NOMO-1 treated with dmso at 0.1 percent for 144 hours (cell line): ENCODE measurements around the gene ZNF33A.
"Not testable (repeated sequence)": the region's sequence is repeated elsewhere in the genome, so short reads cannot be mapped to it uniquely, and the experiment has no call there.

Experiments
- DNase-seq: peaks from one replicate; lab custom pipeline; 2025; ENCODE audit not compliant: unreplicated experiment; lab: John Stamatoyannopoulos, UW

Gene ZNF33A

DNA sequence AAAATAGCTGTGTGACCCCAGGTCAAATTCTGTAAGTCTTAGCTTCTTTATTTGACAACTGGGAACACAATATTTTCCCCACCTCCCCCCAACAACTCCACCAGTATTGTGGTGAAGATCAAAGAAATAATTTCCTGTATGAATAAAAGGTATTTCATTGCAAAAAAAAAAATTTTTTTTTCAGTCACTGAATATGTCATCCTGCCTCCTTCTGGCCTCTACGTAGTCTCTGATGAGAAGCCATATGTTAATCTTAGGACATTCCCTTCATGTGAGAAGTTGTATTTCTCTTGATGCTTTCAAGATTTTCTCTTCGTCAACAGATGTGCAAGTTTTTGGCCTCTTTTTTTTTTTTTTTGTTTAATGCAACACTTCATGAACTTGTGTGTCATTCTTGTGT, 33.0 kb downstream of the ZNF33A start:
- DNase-seq, result no peak

DNA sequence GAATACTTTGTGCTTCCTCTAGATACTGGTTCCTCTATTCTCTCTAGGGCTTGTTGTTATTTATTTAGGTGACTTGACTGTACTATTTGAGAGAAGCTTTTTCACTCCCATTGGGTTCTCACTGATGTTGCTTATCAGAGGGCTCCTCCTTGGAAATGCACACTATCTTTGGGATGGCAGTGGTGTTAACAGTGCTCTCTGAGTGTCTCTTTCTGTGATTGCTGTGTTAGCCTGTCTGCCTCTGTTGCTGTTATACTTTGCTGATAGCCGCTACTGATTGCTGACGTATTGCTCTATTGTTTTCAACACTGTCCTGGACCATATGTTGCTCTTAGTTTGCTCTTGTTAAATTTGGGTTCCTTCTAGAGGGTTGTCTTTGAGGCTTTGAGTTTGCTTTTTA, 34.7 kb downstream of the ZNF33A start:
- DNase-seq, result no peak

DNA sequence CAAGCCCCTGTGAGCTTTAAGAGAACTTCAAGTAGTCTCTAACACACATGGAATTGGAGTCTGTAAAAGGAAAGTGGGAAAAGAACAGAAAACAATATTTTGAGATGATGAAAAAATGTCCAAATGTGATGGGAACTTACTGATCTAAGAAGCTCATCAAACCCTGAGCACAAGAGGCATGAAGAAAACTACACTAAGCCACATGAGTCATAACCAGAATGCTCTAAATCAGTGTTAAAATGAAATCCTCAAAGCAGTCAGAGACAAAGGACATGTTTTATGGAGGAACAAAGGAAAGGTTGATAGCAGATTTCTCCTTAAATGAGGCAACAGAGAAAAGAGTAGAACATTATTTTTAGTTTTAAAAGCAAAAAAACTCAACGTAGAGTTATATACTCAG, 37.2 kb downstream of the ZNF33A start:
- DNase-seq, result no peak

DNA sequence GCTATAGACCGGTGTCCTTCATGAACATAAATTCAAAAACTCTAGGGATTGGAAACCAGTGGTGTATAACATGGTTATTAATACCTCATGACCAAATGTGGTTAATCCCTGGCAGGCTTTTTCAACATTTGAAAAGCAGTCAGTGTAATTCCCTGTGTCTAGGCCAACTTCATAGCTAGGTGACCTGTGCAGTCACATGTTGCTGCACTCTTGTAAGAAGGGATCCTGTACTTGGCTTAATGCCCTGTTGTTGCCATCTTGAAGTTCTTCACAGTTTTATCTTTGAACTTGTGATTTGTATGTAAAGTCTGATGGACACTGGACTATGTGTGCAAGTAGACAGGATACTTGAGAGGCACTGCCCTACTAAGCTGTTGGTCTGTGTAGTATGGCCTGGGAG, 39.7 kb downstream of the ZNF33A start:
- no peak for DNase-seq

DNA sequence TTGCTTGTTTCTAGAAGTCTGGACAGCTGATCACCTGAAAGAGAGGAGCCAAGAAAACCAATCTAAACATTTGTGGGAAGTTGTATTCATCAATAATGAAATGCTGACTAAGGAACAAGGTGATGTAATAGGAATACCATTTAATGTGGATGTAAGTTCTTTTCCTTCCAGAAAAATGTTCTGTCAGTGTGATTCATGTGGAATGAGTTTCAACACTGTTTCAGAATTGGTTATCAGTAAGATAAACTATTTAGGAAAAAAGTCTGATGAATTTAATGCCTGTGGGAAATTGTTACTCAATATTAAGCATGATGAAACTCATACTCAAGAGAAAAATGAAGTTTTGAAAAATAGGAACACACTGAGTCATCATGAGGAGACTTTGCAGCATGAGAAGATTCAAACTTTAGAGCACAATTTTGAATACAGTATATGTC, 43.9 kb downstream of the ZNF33A start:
- no peak for DNase-seq

DNA sequence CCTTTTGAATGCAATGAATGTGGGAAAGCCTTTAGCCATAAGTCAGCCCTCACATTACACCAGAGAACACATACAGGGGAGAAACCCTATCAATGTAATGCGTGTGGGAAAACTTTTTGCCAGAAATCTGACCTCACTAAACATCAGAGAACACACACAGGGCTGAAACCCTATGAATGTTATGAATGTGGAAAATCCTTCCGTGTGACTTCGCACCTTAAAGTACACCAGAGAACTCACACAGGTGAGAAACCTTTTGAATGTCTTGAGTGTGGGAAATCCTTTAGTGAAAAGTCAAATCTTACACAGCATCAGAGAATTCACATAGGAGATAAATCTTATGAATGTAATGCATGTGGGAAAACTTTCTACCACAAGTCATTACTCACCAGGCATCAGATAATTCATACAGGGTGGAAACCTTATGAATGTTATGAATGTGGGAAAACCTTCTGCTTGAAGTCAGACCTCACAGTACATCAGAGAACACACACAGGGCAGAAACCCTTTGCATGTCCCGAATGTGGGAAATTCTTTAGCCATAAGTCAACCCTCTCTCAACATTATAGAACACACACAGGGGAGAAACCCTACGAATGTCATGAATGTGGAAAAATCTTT, 44.9 kb downstream of the ZNF33A start:
- DNase-seq, result not testable (repeated sequence)

DNA sequence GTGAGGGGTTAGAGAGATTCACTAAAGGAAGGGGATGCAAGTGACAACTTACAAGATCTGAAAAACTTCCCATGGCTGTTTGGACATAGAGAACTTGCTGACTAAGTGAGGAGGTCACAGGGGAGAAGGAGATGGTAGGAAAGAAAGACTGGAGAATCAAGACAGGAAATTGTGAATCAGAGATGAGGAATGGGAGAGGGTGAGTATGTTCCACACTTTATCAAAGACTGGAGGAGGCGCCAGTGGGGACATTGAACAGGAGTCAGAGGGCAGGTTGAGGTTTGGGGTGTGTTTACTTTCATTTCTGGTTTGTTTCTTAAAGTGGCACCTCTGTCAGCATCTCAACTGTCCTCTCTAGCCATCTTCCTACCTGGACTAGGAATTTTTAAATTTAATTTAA, 59.2 kb downstream of the ZNF33A start:
- not testable (repeated sequence) for DNase-seq

DNA sequence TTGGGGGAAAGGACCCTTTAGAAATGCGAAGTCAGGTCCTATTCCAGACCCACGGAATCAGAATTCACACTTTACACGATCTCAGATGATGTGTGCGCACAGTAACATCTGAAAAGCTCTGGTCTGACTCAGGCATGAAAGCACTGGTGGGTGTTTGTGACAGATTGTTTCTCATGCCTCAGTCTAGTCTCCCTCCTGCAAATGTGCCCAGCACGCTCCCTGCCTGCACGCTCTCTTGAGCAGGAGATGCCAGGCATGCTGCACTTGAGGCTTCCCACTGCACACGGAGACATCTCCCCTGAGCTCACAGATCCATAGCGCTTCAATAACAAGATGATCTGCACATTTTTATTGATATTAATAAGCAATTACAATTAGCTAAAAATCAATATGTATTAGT, 60.0 kb downstream of the ZNF33A start:
- DNase-seq, result no peak

DNA sequence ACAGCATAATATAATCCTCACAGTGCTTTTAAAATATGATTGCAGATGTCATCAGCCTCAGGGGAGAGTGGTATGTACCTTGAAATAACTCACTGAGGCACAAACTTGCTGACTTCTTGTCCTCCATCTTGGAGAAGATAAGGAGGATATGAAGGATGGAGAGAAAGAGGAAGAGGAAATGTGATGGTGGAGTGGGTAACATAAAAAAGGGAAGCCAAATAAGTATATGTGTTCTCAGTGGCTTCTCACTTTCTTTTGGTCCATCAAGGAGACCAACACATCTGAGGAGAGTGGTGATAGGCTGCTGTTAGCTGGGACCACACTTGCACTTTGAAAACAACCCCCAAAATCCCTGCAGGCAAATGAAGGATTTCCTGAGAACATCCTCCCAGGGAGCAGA, 62.1 kb downstream of the ZNF33A start:
- peak; percentile 1 for DNase-seq

DNA sequence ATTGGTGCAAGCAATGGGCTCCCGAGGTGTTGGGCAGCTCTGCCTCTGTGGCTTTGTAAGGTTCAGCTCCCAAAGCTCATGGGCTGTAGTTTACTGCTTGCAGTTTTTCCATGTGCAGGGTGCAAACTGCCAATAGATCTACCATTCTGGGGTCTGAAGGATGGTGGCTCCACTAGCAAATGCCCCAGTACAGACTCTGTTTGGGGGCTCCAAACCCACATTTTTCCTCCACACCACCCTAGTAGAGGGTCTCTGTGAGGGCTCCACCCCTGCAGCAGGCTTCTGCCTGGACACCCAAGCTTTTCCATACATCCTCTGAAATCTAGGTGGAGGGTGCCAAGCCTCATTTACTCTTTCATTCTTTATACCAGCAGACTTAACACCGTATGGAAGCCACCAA, 66.2 kb downstream of the ZNF33A start:
- DNase-seq, result no peak

DNA sequence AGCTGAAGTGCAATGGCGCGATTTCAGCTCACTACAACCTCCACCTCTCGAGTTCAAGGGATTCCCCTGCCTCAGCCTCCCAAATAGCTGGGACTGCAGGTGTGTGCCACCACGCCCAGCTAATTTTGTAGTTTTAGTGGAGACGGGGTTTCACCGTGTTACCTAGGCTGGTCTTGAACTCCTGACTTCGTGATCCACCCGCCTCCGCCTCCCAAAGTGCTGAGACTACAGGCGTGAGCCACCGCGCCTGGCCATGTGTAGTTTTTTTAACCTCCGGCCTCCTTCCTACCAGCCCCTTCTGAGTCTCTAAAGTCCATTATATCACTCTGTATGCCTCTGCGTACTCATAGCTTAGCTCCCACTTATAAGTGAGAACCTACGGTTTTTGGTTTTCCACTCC, 82.8 kb downstream of the ZNF33A start:
- not testable (repeated sequence) for DNase-seq

DNA sequence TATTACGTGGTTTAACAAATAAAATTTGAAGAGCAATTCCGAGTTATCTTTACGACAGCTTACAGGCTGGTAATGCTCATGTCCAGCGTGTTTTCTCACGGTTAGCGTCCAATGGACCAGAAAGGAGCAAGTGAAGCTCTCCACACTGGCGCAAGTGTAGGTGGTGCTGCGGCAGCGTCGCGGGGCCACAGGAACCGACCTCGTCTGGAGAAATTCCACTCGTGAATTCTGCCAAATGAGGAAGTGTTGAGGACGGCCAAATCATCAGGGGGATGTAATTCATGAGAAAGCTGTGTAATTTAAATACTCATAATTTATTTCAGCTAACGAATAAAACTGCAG, 83.3 kb downstream of the ZNF33A start:
- no peak for DNase-seq

DNA sequence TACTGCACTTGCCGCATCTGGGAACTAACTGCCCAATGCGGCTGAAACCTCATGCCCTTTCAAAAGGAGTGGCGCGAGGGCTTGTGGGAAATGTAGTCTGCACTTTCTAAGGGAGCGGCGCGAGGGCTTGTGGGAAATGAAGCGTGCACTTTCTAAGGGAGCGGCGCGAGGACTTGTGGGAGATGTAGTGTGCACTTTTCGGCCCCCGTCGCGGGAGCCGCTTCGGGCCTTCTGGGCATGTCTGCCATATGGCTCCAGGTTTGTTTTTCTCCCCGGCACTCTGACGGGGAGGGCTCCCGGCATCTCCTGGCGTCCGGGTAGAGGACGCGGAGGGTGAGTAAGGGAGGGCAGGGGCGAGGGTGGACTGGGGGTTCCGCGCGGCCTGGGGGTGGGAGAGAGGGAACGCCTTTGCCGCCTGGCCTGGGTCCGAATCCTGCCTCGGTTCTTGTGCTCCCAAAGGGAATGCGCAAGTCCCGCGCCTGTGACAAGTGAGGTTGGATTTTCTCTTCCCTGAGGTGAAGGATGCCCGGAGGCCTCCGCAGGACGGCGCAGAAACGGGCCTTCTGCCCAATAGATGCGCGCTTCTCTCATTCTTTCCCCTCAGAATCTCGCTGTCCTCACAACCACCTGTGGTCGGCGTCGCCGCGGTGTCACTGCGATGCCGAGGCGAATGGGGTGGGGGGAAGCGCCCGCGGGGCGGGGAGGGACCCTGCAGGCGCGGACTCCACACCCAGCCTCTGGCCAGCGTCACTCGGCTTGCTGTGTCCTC, 83.9 kb downstream of the ZNF33A start, which contains the start of gene ZNF37A:
Gene ZNF37A (plus strand): TSS at position 180 of the 769 bp plus-strand sequence. CDS start 2,281 bp downstream, outside the sequence.
- DNase-seq, result peak; percentile 92

DNA sequence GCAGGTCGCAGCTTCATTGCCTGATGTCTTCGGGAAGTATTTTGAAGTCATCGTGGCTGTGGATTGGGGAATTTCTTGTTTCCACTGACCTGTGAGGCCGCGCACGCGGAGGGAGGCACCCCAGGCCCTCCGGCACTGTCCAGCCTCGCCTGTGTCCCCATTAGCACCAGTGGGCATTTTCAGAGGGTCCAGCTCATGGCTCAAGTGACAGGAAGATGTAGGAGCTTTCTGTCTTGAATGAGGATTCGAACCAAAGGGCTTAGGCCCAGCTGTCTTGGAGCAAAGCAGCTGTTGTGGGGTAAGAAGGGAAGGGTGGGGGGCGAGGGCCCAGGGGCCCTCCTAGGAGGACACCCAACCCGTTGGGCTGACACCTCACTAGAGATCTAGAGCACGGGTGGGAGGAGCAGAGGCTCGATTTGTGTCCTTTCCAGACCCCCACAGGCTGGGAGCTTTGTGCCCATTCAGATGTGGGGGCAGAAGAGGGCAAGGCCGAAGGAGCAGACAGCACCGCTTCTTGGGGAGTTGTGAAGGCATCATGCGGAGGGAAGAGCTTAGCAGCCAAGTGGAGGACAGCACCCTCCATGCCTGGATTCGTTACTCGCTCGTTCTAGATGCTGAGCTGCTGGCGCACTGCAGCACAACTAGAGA, 84.6 kb downstream of the ZNF33A start:
- no peak for DNase-seq

DNA sequence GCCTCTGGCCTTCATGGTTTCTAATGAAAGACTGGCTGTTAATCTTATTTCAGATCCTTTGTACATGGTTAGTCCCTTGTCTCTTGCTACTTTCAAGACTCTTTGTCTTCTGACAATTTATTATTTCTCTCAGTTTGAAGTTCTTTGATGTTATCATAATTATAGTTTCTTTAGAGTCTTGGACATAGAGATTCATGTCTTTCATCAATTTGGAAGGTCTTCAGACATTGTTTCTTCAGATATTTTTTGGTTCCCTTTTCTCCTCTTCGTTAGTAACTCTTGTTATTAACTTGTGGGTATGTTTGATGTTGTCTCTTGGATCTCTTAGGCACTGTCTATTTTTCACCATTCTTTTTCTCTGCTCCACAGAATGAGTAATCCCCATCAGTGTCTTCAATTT, 92.4 kb downstream of the ZNF33A start:
- DNase-seq, result no peak

DNA sequence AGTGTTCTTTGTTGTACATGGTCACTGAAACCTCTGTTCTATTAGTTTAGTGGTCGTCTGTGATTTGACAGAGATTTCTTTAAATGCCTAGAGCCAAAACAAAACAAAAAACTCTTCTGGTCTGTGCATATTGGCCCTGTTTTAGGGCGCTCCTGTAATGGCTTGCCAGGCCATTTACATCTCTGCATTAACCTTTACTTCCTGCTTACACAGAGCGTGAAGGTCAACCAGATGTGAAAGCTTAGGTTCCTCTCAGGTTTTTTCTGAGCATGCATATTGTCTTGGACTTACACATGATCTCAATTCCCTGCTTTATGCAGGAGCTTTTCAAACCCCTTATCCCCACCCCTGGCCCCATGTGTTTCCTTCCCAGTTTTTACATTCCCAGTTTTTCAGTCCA, 93.3 kb downstream of the ZNF33A start:
- DNase-seq, result no peak

DNA sequence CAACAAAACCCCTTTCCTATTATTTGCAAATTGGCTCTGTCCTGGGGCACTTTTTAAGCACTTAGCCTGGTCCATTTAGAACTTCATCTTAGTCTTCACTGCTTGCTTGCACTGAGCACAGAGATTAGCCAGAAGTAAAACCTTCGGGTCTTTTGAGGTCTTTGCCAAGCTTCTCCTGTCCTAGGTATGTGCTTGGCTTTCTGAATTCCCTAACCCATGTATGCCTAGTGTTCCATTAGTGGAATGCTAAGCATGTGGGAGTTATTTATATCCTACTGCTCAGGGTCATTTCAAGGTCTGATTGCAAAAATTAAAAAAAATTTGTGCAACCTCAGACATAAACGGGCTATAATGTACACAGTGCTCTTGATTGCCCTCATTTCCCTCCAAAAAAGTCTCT, 101.7 kb downstream of the ZNF33A start:
- DNase-seq, result no peak
